K562 (cell line): ENCODE measurements around the gene DCTN2. TPM values are rescaled to one million over a fixed set of nuclear protein-coding genes. Genes with fewer than 3 reads are reported as not detected.

ENCODE experiments used
- CBFA2T2 ChIP-seq: fragments of 450-650 bp; conservative IDR thresholded peaks from 2 replicates; pipeline ENCODE4 v1.6.1; 2017; ENCODE audit warnings: mild to moderate bottlenecking
- ELF1 ChIP-seq: fragments of 200-800 bp; sonication (Bioruptor generic); IDR thresholded peaks from 2 replicates; pipeline ENCODE4 v1.6.1; 2016; ENCODE audit warnings: missing genetic modification characterization, missing compliant biosample characterization
- EP400 ChIP-seq: fragments of 450-650 bp; IDR thresholded peaks from 2 replicates; pipeline ENCODE4 v1.6.1; 2017; ENCODE audit warnings: antibody characterized with exemption, mild to moderate bottlenecking, moderate library complexity
- FOXP1 ChIP-seq: sonication (generic); formaldehyde crosslinking; IDR thresholded peaks from 2 replicates; pipeline ENCODE4 v1.8.0; 2022; ENCODE audit warnings: mild to moderate bottlenecking, missing genetic modification reagents
- HLTF ChIP-seq: fragments of 450-650 bp; IDR thresholded peaks from 2 replicates; pipeline ENCODE4 v1.6.1; 2016
- L3MBTL2 ChIP-seq: fragments of 450-650 bp; IDR thresholded peaks from 2 replicates; pipeline ENCODE4 v1.6.1; 2016; ENCODE audit warnings: mild to moderate bottlenecking, moderate library complexity
- MTF1 ChIP-seq: fragments of 250-450 bp; sonication (Bioruptor Pico); IDR thresholded peaks from 2 replicates; pipeline ENCODE4 v1.9.0; 2021; ENCODE audit warnings: moderate library complexity, mild to moderate bottlenecking, inconsistent platforms, borderline replicate concordance
- MYNN ChIP-seq, 2 experiments: sonication (generic); formaldehyde crosslinking in 1 of 2; IDR thresholded peaks; 2 replicates each; pipeline versions ENCODE4 v1.5.0 to v1.6.1; 2016 to 2020; ENCODE audit warnings: antibody characterized with exemption in 1 of 2, missing genetic modification reagents in 1 of 2
- POLR2AphosphoS5 ChIP-seq: IDR thresholded peaks from 2 replicates; pipeline ENCODE4 v1.6.1; 2011; ENCODE audit warnings: mild to moderate bottlenecking, low read depth, low read length, moderate library complexity; ENCODE audit not compliant: control insufficient read depth, insufficient read depth
- PRPF4 ChIP-seq: fragments of 200-400 bp; formaldehyde crosslinking; IDR thresholded peaks from one replicate; pipeline ENCODE4 v1.6.1; 2017; ENCODE audit warnings: low read length, low read depth, mild to moderate bottlenecking; ENCODE audit not compliant: insufficient read depth, poor library complexity, severe bottlenecking
- RAD21 ChIP-seq, 2 experiments: fragments of 250-450 bp in 1 of 2; fragments of 450-650 bp in 1 of 2; sonication (Bioruptor Pico) in 1 of 2; formaldehyde crosslinking in 1 of 2; IDR thresholded peaks in 1 of 2; conservative IDR thresholded peaks in 1 of 2; 2 replicates each; pipeline versions ENCODE4 v1.4.0 to v1.8.0; 2020 to 2022; ENCODE audit warnings: mild to moderate bottlenecking in 2 of 2, moderate library complexity in 1 of 2
- RNF2 ChIP-seq: sonication (generic); IDR thresholded peaks from 2 replicates; pipeline ENCODE4 v1.6.1; 2016
- TFAP4 ChIP-seq: sonication (generic); formaldehyde crosslinking; IDR thresholded peaks from 2 replicates; pipeline ENCODE4 v1.8.0; 2022; ENCODE audit warnings: missing genetic modification reagents, mild to moderate bottlenecking, moderate library complexity, borderline replicate concordance
- ZBED1 ChIP-seq: IDR thresholded peaks from 2 replicates; pipeline ENCODE4 v1.6.1; 2014
- ZBTB11 ChIP-seq, 3 experiments: fragments of 200-800 bp in 1 of 3; fragments of 250-450 bp in 1 of 3; fragments of 450-650 bp in 1 of 3; sonication (Bioruptor Pico) in 1 of 3; sonication (Bioruptor generic) in 1 of 3; formaldehyde crosslinking in 1 of 3; IDR thresholded peaks; 2 replicates each; pipeline versions ENCODE4 v1.6.1 to v1.8.0; 2016 to 2022; ENCODE audit warnings: mild to moderate bottlenecking in 2 of 3, missing genetic modification characterization in 2 of 3, missing compliant biosample characterization in 1 of 3, moderate library complexity in 1 of 3
- ZNF592 ChIP-seq: fragments of 450-650 bp; IDR thresholded peaks from 2 replicates; pipeline ENCODE4 v1.6.1; 2017; ENCODE audit warnings: antibody characterized with exemption, mild to moderate bottlenecking
- polyA plus RNA-seq, 8 experiments: library from polyadenylated mRNA; depleted of rRNA in 4 of 8; stranded (reverse) in 5 of 8; unstranded in 3 of 8; fragments of >200 nt; fragmentation: Nextera tagmentation in 2 of 8; fragmentation: Illumina TruSeq in 1 of 8; extraction: Ambion mirVana in 2 of 8; extraction: Trizol in 1 of 8; gene quantifications; 2 replicates each; pipeline versions ENCODE4 v1.2.1 to v1.2.3, GENCODE V29; 2011 to 2014; ENCODE audit warnings: inconsistent platforms in 1 of 8, missing spikeins in 1 of 8
- total RNA-seq, 7 experiments: library from RNA; depleted of rRNA in 6 of 7; stranded (reverse); fragments of >200 nt in 6 of 7; fragmentation: Illumina TruSeq in 2 of 7; extraction: Trizol in 2 of 7; gene quantifications; 2 replicates each; pipeline versions ENCODE4 v1.2.1 to v1.2.3, GENCODE V29; 2011 to 2021; ENCODE audit warnings: low replicate concordance in 1 of 7

Gene DCTN2
- total and polyA plus RNA-seq, 9 of the 15 experiments (the other 6 are each of a cell fraction or from before 2014, with no cell fraction given), result 43.6 to 270 (median 125) TPM

GRCh38 chr12:57539134-57539768, 7.7 kb downstream of the DCTN2 start (continued):
- TF ChIP-seq ZBTB11 (CRISPR knock-in tag; IDR thresholded peaks at IDR 0.05), result peak in 1 of 3 experiments; percentile 67; a peak in 1 of 6 replicates
- TF ChIP-seq RAD21 (CRISPR knock-in tag; conservative IDR thresholded peaks at IDR 0.05 in 1 of 2, IDR thresholded peaks at IDR 0.05 in 1 of 2), result 0 out of 4 replicates have a peak, but pooled peaks of 1 of the 2 experiments have one; percentile 25
- no peak for TF ChIP-seq MTF1 (CRISPR knock-in tag)
- peak; percentile 90 for TF ChIP-seq ELF1 (tag)
- peak; percentile 97 for TF ChIP-seq ZNF592
- peak; percentile 40; the same call in 1 of the 2 replicates for TF ChIP-seq TFAP4 (CRISPR knock-in tag)
- peak; percentile 71 for TF ChIP-seq EP400
- TF ChIP-seq L3MBTL2, result peak; percentile 96
- peak; percentile 87 for TF ChIP-seq RNF2
- 0 out of 2 replicates have a peak, but pooled peaks have one; percentile 62 for TF ChIP-seq FOXP1
- no peak for TF ChIP-seq PRPF4
- TF ChIP-seq CBFA2T2, result peak; percentile 91
- TF ChIP-seq MYNN (IDR thresholded peaks at IDR 0.05), result peak; percentile 73; the same call in 1 of the 2 replicates
- no peak for TF ChIP-seq MYNN (CRISPR knock-in tag; IDR thresholded peaks at IDR 0.05)
- 0 out of 2 replicates have a peak, but pooled peaks have one; percentile 40 for TF ChIP-seq HLTF
- 0 out of 2 replicates have a peak, but pooled peaks have one; percentile 29 for TF ChIP-seq ZBED1
- TF ChIP-seq POLR2AphosphoS5, result peak; percentile 92
